Activated T-cell treated with anti-CD3 and anti-CD28 coated beads, Interleukin-2, amount 50 U/mL, for 4 hours (primary cell): ENCODE measurements around the gene NDE1. TPM values are rescaled to one million over a fixed set of nuclear protein-coding genes. Genes with fewer than 3 reads are reported as not detected.

Experiments used
- ATAC-seq, 2 donors: fragments of 200-7000 bp; cut with Tn5 transposase; one replicate each; pipeline ENCODE4 v1.10.0; 2021
- DNase-seq: peaks from one replicate; pipeline ENCODE4 v3.0.0-alpha.2; 2020
- H3K27me3 Mint-ChIP-seq: one replicate; pipeline ENCODE4 v1.8.0; 2021; ENCODE audit warnings: low read depth, mixed read lengths
- H3K36me3 Mint-ChIP-seq: one replicate; pipeline ENCODE4 v1.8.0; 2022; ENCODE audit warnings: mixed read lengths; ENCODE audit not compliant: insufficient read depth
- H3K4me1 Mint-ChIP-seq: one replicate; pipeline ENCODE4 v1.8.0; 2021; ENCODE audit warnings: low read depth, mixed read lengths
- H3K4me3 Mint-ChIP-seq: one replicate; pipeline ENCODE4 v1.8.0; 2021; ENCODE audit warnings: mild to moderate bottlenecking, moderate library complexity, mixed read lengths
- H3K9me3 Mint-ChIP-seq: one replicate; pipeline ENCODE4 v1.8.0; 2021; ENCODE audit warnings: mixed read lengths
- total RNA-seq, 3 donors: library from RNA; stranded (reverse); gene quantifications; one replicate each; pipeline ENCODE4 v1.2.1, GENCODE V29; 2021

The NDE1 gene
- total RNA-seq, 3 donors from 2014 or later, result 60.4 to 69.0 (median 60.5) TPM

DNA sequence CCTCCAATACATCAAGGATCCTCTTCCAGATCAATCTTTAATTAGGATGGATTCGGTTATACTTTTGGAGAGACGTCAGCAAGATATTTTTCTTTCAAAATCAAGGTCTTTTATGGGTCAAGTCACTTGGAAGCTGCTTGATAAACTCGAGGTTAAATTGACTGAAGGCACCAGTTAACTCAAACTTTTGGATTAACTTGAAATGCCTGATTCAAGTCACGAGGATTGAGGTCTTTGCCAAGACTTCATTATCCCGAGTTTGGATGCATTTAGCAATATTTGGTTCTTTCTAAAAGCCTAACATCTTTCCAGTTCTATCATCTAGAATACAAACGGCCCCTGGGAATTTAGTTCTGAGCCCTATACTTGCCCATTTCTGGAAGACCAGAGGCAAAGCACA, 123.9 kb downstream of the NDE1 start:
- no peaks in the 10 kb centered on the region for H3K9me3 Mint-ChIP-seq
- H3K36me3 Mint-ChIP-seq, result no peaks in the 10 kb centered on the region
- H3K27me3 Mint-ChIP-seq, result peaks cover 6% of the 10 kb centered on the region
- ATAC-seq (no peak), DNase-seq (no peak)
- H3K4me3 Mint-ChIP-seq, result no peak overlapping the region
- no peaks in the 10 kb centered on the region for H3K4me1 Mint-ChIP-seq

DNA sequence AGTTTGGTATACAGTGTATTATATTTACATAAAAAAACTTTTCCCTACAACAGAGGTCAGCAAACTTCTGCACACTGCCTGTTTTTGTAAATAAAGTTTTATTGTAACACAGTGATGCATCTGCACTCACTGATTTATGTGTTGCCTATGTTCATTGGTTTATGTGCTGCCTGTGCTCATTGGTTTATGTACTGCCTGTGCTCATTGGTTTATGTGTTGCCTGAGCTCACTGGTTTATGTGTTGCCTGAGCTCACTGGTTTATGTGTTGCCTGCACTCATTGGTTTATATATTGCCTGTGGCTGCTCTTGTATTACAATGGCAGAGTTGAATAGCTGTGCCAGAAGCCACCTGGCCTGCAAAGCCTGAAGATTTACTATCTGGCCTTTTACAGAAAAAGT, 125.2 kb downstream of the NDE1 start:
- Mint-ChIP-seq H3K4me1 (no peaks in the 10 kb centered on the region), H3K4me3 (no peak overlapping the region), H3K27me3 (peaks cover 6% of the 10 kb centered on the region), H3K9me3 (no peaks in the 10 kb centered on the region), H3K36me3 (no peaks in the 10 kb centered on the region)
- DNase-seq, result no peak
- peak in 1 of 2 donors; percentile 37 for ATAC-seq

DNA sequence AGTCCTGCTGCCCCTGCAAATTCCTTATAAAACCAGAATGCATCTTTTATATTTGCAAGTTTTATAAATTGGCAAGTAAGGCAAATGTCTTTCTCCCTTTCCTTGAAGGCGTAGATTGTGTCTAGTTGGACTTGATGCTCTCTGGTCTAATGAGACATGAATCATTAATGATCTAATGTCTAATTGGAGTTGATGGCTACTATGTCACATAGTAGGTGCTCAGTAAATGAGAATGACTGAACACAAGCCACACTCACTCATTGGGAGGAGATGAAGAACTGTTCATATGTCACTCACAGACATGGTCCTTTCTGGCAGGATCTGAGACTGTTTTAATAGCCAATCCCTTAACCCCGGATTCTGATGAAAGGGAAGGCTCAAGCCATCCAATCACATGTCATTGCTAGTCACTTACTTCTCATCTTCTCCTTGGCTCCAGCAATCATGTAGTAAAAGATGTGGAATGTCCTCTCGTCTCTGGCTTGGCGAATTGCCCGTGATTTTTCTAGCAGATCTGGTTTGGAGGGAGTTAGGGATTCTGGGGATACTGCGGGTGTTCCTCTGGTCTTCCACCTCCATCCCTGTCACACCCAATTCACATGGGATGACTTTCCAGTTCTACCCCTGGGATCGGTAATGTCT, 125.7 kb downstream of the NDE1 start:
- Mint-ChIP-seq H3K9me3 (no peaks in the 10 kb centered on the region), H3K36me3 (no peaks in the 10 kb centered on the region), H3K4me1 (no peaks in the 10 kb centered on the region), H3K27me3 (peaks cover 6% of the 10 kb centered on the region), H3K4me3 (no peak overlapping the region)
- no peak for DNase-seq
- no peak for ATAC-seq

Other genes starting within 250 kb of the NDE1 start
- gene BMERB1, start 215.7 kb upstream of the NDE1 start, total RNA-seq, result 10 to 100 TPM; 15.4 to 20.8 (median 19.0) TPM
- gene MARF1, start 7.1 kb upstream of the NDE1 start, total RNA-seq, result 10 to 100 TPM; 24.3 to 35.0 (median 34.1) TPM
- under 1 TPM; 0.33 to 0.55 (median 0.33) TPM for gene MYH11, start 206.8 kb downstream of the NDE1 start, total RNA-seq
- 10 to 100 TPM; 41.6 to 50.2 (median 44.6) TPM for gene CEP20, start 238.4 kb downstream of the NDE1 start, total RNA-seq